Stomach smooth muscle (tissue), 2 donors: ENCODE results near the gene BUD23.

Experiments
- H3K27ac ChIP-seq: one replicate; pipeline ENCODE4 v1.7.0; 2013; ENCODE audit warnings: mild to moderate bottlenecking, low read length, inconsistent platforms
- H3K27me3 ChIP-seq, 2 donors: one replicate each; pipeline ENCODE4 v1.7.0; 2013; ENCODE audit warnings: low read length in 2 of 2; ENCODE audit not compliant: insufficient read depth in 2 of 2, control insufficient read depth in 1 of 2
- H3K36me3 ChIP-seq, 2 donors: one replicate each; pipeline ENCODE4 v1.7.0; 2013; ENCODE audit warnings: low read length in 2 of 2; ENCODE audit not compliant: control insufficient read depth in 2 of 2, insufficient read depth in 2 of 2
- H3K4me1 ChIP-seq: one replicate; pipeline ENCODE4 v1.7.0; 2013; ENCODE audit warnings: low read length; ENCODE audit not compliant: control insufficient read depth, insufficient read depth
- H3K4me3 ChIP-seq, 2 donors: one replicate each; pipeline ENCODE4 v1.7.0; 2013; ENCODE audit warnings: low read length in 2 of 2
- H3K9ac ChIP-seq, 2 donors: one replicate each; pipeline ENCODE4 v1.7.0; 2013; ENCODE audit warnings: low read length in 2 of 2, mild to moderate bottlenecking in 1 of 2
- H3K9me3 ChIP-seq, 2 donors: one replicate each; pipeline ENCODE4 v1.7.0; 2013; ENCODE audit warnings: low read length in 2 of 2; ENCODE audit not compliant: control insufficient read depth in 2 of 2
- donor health status: healthy.
- donor health status: Pancreatic carcinoma.

The BUD23 gene, protein sequence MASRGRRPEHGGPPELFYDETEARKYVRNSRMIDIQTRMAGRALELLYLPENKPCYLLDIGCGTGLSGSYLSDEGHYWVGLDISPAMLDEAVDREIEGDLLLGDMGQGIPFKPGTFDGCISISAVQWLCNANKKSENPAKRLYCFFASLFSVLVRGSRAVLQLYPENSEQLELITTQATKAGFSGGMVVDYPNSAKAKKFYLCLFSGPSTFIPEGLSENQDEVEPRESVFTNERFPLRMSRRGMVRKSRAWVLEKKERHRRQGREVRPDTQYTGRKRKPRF

DNA sequence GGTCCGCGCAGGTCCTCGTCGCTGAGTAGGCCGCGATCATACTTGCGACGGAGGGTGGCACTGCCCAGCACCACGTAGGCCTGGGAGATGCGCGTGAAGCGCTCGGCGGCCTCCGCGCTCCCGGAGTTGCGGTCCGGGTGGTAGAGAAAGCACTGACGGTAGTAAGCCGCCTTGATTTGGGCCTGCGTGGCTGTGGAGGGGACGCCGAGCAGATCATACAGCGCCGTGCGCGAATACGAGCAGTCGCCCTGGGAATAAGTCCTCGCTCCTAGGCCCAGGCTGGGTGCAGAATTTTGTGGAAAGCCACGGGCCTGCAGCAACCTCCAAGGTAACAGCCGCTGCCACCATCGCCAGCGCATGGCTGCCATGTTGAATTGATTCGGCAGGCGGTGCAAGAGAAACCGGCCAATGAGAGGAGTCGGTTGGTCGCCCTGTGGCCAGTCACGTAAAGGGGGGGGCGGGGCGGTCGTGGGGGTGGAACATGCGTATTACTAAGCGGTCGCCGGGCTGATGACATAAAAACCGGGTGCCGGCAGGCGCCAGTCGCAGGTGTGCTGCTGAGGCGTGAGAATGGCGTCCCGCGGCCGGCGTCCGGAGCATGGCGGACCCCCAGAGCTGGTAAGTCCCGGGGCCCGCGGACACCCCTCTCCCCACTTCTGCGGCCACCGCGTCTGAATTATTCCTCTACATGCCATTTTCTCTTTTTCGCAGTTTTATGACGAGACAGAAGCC is at the start of gene BUD23, which contains the start of gene DNAJC30:
TSS of gene BUD23 (plus strand) at position 542 of the 732 bp plus-strand sequence. CDS start at position 571, 29 bp downstream.
TSS of gene DNAJC30 (minus strand) at position 398 of the 732 bp plus-strand sequence. CDS start at position 368, 30 bp downstream.
- H3K27ac ChIP-seq, result peak within 1 kb of the TSS; percentile 83
- no peaks in the 10 kb centered on the region for H3K27me3 ChIP-seq
- peaks cover 33% of the 10 kb centered on the region for H3K4me1 ChIP-seq
- H3K9me3 ChIP-seq, result no peaks in the 10 kb centered on the region
- peak within 1 kb of the TSS; percentile 90 to 97 for H3K4me3 ChIP-seq
- H3K9ac ChIP-seq, result peak within 1 kb of the TSS; percentile 91
- H3K36me3 ChIP-seq, result peaks cover 9% of the 10 kb centered on the region in 2 donors

DNA sequence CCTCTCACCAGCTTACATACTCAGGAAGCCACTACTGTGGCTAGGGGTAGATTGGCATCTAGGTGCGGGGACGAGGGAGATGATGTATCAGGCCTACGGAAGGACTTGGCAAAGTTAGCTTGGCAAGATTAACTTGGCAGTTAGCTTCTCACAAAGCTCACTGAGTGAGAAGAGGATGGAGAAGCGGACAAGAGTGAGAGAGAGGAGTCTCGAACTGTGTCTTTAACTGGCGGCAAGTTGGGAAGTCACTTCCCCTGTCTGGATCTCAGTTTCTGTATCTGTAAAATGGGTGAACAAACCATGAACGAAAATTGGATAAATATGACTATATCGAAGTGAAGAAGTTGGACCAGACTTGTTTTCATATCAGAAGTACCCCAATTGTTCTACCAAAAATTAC is 49.6 kb upstream of the BUD23 start:
- no peak overlapping the region for H3K4me3 ChIP-seq

DNA sequence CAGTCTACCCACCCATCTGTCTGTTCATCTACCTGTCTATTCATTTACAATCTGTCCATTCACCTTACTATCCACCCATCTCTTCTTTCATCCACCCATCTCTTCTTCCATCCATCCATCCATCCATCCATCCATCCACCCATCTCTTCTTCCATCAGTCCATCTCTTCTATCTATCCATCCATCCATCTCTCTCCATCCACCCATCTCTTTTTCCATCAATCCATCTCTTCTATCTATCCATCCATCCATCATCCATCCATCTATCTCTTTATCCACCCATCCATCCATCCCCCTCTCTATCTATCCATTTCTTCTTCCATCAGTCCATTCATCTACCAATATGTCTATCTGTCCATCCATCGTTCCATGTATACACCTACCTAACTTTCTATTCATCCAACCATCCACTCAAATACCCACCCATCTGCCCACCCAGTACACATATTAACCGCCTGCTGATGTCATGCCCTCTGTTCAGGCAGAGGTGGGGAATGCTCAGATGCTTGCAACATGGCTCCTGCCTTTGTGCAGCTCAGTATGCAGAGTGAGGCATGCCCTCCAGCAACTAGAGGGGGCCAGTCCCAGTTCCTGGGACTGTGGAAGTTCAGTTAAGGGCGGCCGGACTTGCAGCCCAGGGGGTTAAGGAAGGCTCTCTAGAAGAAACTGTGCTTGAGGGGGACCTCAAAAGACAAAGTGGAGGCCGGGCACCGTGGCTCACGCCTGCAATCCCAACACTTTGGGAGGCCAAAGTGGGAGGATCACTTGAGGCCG is 47.8 kb upstream of the BUD23 start:
- H3K36me3 ChIP-seq, result no peaks in the 10 kb centered on the region
- no peak overlapping the region for H3K27ac ChIP-seq
- H3K4me3 ChIP-seq, result no peak overlapping the region
- H3K27me3 ChIP-seq, result peaks cover 2 to 5% of the 10 kb centered on the region in 2 donors
- no peak overlapping the region for H3K9ac ChIP-seq
- H3K4me1 ChIP-seq, result peaks cover 3% of the 10 kb centered on the region
- no peaks in the 10 kb centered on the region for H3K9me3 ChIP-seq

More for the DNA sequence above, 49.6 kb upstream of the BUD23 start:
- H3K27ac ChIP-seq, result no peak overlapping the region
- H3K27me3 ChIP-seq, result peaks cover 4 to 9% of the 10 kb centered on the region in 2 donors
- no peaks in the 10 kb centered on the region for H3K9me3 ChIP-seq
- H3K9ac ChIP-seq, result no peak overlapping the region
- H3K36me3 ChIP-seq, result no peaks in the 10 kb centered on the region
- H3K4me1 ChIP-seq, result peaks cover 3% of the 10 kb centered on the region

DNA sequence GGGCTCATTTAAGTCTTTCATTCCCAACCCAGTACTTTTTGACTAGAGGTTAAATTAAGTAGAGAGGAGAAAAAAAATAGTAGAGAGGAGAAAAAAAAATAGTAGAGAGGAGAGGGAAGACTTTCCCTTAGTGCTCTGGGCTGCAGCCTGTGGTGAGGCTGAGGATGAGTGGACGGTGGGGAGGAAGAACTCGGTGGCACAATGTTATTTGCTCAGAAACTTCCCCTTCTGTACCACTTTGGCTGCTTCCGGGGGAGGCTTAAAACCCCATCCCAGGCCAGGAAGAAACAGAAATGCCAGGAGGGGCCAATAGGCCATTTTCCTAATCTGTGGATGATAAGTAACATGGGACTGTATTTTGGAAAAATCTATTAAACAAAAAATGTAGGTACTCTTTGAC is 44.5 kb upstream of the BUD23 start:
- H3K9ac ChIP-seq, result no peak overlapping the region
- H3K9me3 ChIP-seq, result peaks cover 0 to 7% of the 10 kb centered on the region in 2 donors
- no peak overlapping the region for H3K4me3 ChIP-seq
- no peak overlapping the region for H3K27ac ChIP-seq
- H3K36me3 ChIP-seq, result no peaks in the 10 kb centered on the region
- peaks cover 0 to 5% of the 10 kb centered on the region in 2 donors for H3K27me3 ChIP-seq
- peaks cover 3% of the 10 kb centered on the region for H3K4me1 ChIP-seq

DNA sequence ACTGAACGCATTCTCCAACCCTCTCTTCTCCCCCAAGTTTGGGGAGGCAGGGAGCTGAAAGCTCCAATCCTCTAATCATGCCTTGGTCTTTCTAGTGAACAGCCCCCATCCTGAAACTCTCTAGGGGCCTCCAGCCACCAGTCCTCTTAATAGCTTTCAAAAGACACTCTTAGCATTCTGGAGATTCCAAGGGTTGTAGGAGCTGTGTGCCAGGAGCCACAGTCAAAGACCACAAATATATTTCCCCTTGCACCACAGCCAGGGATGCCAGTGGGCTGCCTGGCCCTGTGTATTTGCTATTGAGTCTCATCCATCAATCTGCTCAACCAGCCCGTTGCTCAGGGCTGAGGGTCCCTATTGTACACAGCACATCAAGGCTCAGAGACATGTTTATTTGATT is 40.6 kb upstream of the BUD23 start:
- Histone ChIP-seq H3K27me3 (peaks cover 12 to 24% of the 10 kb centered on the region in 2 donors), H3K27ac (no peak overlapping the region), H3K9ac (no peak overlapping the region), H3K9me3 (peaks cover 0 to 7% of the 10 kb centered on the region in 2 donors), H3K4me3 (no peak overlapping the region), H3K4me1 (peaks cover 4% of the 10 kb centered on the region), H3K36me3 (no peaks in the 10 kb centered on the region)

DNA sequence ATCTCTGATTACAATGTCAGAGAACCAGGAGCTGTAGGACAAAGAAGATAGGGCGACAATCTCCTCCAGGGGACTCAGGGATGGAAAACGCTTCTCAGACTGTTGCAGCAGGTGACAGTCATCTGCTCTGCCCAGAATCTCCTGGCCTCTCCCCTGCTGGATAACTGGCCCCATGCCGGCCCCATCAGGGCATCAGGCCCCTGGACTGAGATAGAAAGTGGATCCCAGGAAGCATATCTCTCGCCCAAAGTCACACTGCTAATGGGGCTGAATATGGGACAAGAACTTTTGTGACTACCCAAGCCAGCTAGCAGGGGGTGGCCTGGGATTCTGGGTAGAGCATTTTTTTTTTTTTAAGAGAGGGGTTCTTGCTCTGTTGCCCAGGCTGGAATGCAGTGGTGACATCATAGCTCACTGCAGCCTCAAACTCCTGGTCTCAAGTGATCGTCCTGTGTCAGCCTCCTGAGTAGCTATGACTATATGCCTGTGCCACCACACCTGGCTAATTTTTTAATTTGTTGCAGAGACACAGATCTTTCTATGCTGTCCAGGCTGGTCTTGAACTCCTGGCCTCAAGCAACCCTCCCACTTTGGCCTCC is 38.6 kb upstream of the BUD23 start:
- H3K36me3 ChIP-seq, result no peaks in the 10 kb centered on the region
- peaks cover 8% of the 10 kb centered on the region for H3K4me1 ChIP-seq
- peaks cover 0 to 7% of the 10 kb centered on the region in 2 donors for H3K9me3 ChIP-seq
- no peak overlapping the region for H3K9ac ChIP-seq
- H3K27me3 ChIP-seq, result peaks cover 21 to 26% of the 10 kb centered on the region in 2 donors
- H3K4me3 ChIP-seq, result no peak overlapping the region
- H3K27ac ChIP-seq, result no peak overlapping the region

DNA sequence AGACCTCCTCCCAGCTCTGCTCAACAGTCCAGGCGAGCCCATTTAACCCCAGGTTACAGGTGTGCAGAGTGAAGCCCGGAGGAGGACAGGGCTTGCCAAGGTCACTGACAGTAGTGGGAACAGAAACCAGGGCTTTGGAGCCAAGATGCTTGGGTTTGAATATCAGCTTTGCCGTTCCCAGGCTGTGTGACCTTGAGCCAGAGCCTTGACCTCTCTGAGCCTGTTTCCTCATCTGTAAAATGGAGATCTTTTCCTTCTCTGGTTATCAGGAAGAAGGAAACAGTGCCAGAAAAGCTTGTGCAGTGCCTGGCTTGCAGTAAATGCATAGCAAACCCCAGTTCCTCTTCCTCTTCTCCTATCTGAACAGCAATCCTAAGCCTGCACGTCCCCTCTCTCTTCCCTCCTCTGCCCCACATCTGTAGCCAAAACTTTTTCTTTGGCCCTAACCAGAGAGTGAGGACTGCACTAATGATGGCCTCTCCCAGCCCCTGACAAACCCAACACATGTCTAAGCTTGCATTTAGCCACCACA is 37.7 kb upstream of the BUD23 start:
- peaks cover 0 to 7% of the 10 kb centered on the region in 2 donors for H3K9me3 ChIP-seq
- peaks cover 21 to 28% of the 10 kb centered on the region in 2 donors for H3K27me3 ChIP-seq
- H3K9ac ChIP-seq, result no peak overlapping the region
- H3K36me3 ChIP-seq, result no peaks in the 10 kb centered on the region
- H3K4me3 ChIP-seq, result no peak overlapping the region
- peaks cover 8% of the 10 kb centered on the region for H3K4me1 ChIP-seq
- no peak overlapping the region for H3K27ac ChIP-seq

DNA sequence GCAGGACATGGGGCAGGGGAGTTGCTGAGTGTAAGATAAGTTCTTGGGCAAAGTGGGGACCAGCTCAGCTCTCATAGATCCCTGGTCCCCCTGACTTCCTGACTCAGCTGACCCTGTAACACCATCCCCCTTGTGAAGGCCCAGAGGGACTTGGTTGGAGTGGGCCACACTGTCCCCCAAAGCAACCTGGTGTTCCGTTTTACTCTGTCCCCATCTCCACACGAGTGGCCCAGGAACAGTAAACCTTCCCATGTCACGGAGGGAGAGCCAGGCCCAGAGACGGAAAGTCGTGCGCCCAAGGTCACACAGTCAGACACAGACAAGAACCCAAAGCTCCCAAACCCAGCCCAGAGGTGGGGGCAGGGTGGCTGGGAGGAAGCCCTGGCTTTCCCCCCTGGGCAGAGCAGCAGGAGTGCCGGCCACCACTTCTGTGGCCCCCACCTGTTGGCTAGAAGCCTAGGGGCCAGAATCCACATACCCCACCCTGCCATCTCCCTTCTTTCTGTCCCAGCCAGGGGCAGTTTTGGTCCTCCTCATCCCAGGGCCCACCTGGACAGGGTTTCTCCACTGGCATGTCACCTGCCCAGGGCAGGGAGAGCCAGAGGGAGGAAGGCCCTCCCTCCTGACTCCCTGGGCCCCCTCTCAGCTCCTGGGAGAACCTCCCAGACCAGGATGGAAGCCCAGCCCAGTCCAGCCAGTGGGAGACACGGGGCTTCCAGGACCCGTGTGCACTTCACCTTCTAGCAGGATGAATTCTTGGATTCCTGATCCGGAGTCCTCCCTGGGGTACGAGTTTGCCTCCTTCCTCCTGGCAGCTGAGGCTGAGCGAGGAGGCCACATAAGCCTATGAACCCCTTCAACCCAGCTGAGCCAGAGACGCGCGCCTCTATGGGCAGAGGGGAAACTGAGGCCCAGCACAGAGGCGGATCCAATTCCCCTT is 36.3 kb upstream of the BUD23 start:
- Histone ChIP-seq H3K9me3 (no peaks in the 10 kb centered on the region), H3K9ac (no peak overlapping the region), H3K4me1 (peaks cover 8% of the 10 kb centered on the region), H3K27me3 (peaks cover 26 to 28% of the 10 kb centered on the region in 2 donors), H3K4me3 (peak overlapping the region in 1 of 2 donors; percentile 63), H3K36me3 (no peaks in the 10 kb centered on the region), H3K27ac (no peak overlapping the region)

DNA sequence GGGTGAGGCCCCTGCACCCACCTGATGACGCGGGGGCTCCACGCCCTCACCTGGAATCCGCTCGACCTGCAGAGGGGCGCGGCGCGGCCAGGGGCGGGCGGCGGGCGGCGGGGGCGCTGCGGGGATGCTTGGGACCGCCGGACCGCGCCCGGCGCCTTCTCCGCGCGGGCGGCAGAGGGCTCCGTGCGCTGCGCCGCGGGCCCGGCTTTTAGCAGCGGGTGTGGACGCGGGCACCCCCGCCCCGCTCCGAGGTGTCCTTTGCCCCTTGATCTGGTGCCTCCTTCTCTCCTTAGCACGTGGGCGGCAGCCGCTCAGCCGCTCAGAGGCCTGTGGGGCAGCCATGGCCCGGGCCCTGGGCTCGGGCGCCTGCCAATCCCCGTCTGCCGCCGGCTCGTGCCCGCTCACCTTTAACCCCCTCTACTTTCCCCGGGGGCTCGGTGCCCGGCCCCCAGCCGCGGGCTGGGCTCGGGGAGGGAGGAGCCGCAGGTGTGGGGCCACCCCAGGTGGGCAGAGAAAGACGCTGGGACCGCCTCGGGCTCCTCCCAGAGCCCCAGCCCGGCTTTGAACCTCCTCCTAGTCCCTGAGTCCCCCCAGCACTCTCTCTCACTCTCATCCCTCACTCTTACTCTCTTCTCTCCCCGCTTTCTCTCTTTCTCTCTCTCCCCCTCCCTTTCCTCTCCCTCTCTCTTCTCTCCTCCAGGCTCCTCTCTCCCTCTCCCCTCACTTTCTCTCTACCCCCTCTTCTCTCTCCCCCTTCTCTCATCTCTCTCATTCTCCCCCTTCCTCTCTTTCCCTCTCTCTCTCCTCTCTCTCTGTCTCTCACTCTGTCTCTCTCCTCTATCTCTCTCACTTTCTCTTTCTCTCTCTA is 35.4 kb upstream of the BUD23 start:
- Histone ChIP-seq H3K9ac (no peak overlapping the region), H3K27ac (no peak overlapping the region), H3K4me3 (peak overlapping the region in 1 of 2 donors; percentile 63), H3K9me3 (no peaks in the 10 kb centered on the region), H3K27me3 (peaks cover 29 to 32% of the 10 kb centered on the region in 2 donors), H3K4me1 (peaks cover 8% of the 10 kb centered on the region), H3K36me3 (no peaks in the 10 kb centered on the region)
